Muscle of leg (tissue), 11 donors: ENCODE measurements around the gene PYGM. TPM values are rescaled to one million over a fixed set of nuclear protein-coding genes. Genes with fewer than 3 reads are reported as not detected.

Experiments
- DNase-seq: peaks from one replicate; pipeline ENCODE4 v3.0.0; 2013
- H3K27ac ChIP-seq: one replicate; pipeline ENCODE4 v1.5.1; 2013; ENCODE audit warnings: mild to moderate bottlenecking, low read length, control low read depth
- H3K27me3 ChIP-seq: one replicate; pipeline ENCODE4 v1.6.1; 2013; ENCODE audit warnings: low read length; ENCODE audit not compliant: control insufficient read depth, insufficient read depth
- H3K36me3 ChIP-seq: one replicate; pipeline ENCODE4 v1.6.1; 2013; ENCODE audit warnings: low read length; ENCODE audit not compliant: control insufficient read depth, insufficient read depth
- H3K4me1 ChIP-seq: one replicate; pipeline ENCODE4 v1.6.1; 2013; ENCODE audit warnings: low read length; ENCODE audit not compliant: control insufficient read depth, insufficient read depth
- H3K4me3 ChIP-seq: one replicate; pipeline ENCODE4 v1.5.1; 2013; ENCODE audit warnings: low read length, control low read depth
- H3K9me3 ChIP-seq: replicated peaks from 2 replicates; pipeline ENCODE4 v1.6.1; 2013; ENCODE audit warnings: low read depth, low read length; ENCODE audit not compliant: control insufficient read depth
- WGBS: methylation state at CpG from one replicate; pipeline ENCODE4 v1.1.5; 2013; ENCODE audit warnings: missing lambda C conversion rate; ENCODE audit not compliant: insufficient coverage; 5-methylcytosine and 5-hydroxymethylcytosine counted together
- polyA plus RNA-seq, 8 donors: library from polyadenylated mRNA; unstranded; fragments of 120-200 nt; gene quantifications; one replicate each; pipeline versions ENCODE4 v1.2.1 to v1.2.3, GENCODE V29; 2013; ENCODE audit warnings: inconsistent platforms in 1 of 8, low replicate concordance in 1 of 8; ENCODE audit not compliant: insufficient read length in 8 of 8, insufficient read depth in 1 of 8
- total RNA-seq: library from RNA; stranded (reverse); fragments of 120-200 nt; gene quantifications from one replicate; pipeline ENCODE4 v1.2.4, GENCODE V29; 2013

PYGM gene
- total and polyA plus RNA-seq, 9 donors: 60.3 to 328 (median 182) TPM

GRCh38 chr11:64723117-64723906 lies 36.5 kb downstream of the PYGM start, which contains the start of gene NRXN2:
TSS of gene NRXN2 (minus strand) at chr11:64723197. CDS start at chr11:64713699, 9,498 bp downstream.
- peak; percentile 91 for DNase-seq
- H3K4me3 ChIP-seq: peak within 1 kb of the TSS; percentile 82

GRCh38 chr11:64722141-64723065 lies 37.4 kb downstream of the PYGM start:
- WGBS: 13% methylated on average over 16 of the region's 36 CpGs
- Histone ChIP-seq H3K27me3 (peaks cover 51% of the 10 kb centered on the region), H3K27ac (no peak overlapping the region), H3K4me1 (peaks cover 13% of the 10 kb centered on the region), H3K4me3 (no peak overlapping the region), H3K36me3 (no peaks in the 10 kb centered on the region), H3K9me3 (no peaks in the 10 kb centered on the region)
- DNase-seq: no peak

More at GRCh38 chr11:64723117-64723906, 36.5 kb downstream of the PYGM start, which contains the start of gene NRXN2:
- no peak within 1 kb of the TSS for H3K27ac ChIP-seq
- H3K36me3 ChIP-seq: no peaks in the 10 kb centered on the region
- no peaks in the 10 kb centered on the region for H3K9me3 ChIP-seq
- peaks cover 42% of the 10 kb centered on the region for H3K27me3 ChIP-seq
- peaks cover 13% of the 10 kb centered on the region for H3K4me1 ChIP-seq
- 2% methylated on average over 62 of the region's 66 CpGs for WGBS

- no peaks in the 10 kb centered on the region for H3K9me3 ChIP-seq
- no peaks in the 10 kb centered on the region for H3K36me3 ChIP-seq
- no peak overlapping the region for H3K4me3 ChIP-seq
- peaks cover 11% of the 10 kb centered on the region for H3K4me1 ChIP-seq
- no CpG with 5 or more reads among the region's 3 CpGs for WGBS
- DNase-seq: no peak
- peaks cover 60% of the 10 kb centered on the region for H3K27me3 ChIP-seq
- no peak overlapping the region for H3K27ac ChIP-seq
Measured at GRCh38 chr11:64721359-64721699, 38.4 kb downstream of the PYGM start.

GRCh38 chr11:64720640-64721358 lies 39.0 kb downstream of the PYGM start:
- Histone ChIP-seq H3K27me3 (peaks cover 65% of the 10 kb centered on the region), H3K9me3 (no peaks in the 10 kb centered on the region), H3K27ac (no peak overlapping the region), H3K4me1 (peaks cover 7% of the 10 kb centered on the region), H3K4me3 (no peak overlapping the region), H3K36me3 (no peaks in the 10 kb centered on the region)
- no peak for DNase-seq
- WGBS: 74% methylated on average over 9 of the region's 12 CpGs

- Histone ChIP-seq H3K4me1 (peaks cover 7% of the 10 kb centered on the region), H3K4me3 (no peak overlapping the region), H3K27me3 (peaks cover 69% of the 10 kb centered on the region), H3K36me3 (no peaks in the 10 kb centered on the region), H3K9me3 (no peaks in the 10 kb centered on the region), H3K27ac (no peak overlapping the region)
- DNase-seq: no peak
- 64% methylated on average over 8 of the region's 9 CpGs for WGBS
Measured at GRCh38 chr11:64720167-64720566, 39.6 kb downstream of the PYGM start.

- H3K4me1 ChIP-seq: peaks cover 7% of the 10 kb centered on the region
- 85% methylated on average over 9 of the region's 10 CpGs for WGBS
- no peak for DNase-seq
- H3K36me3 ChIP-seq: no peaks in the 10 kb centered on the region
- H3K27me3 ChIP-seq: peaks cover 77% of the 10 kb centered on the region
- no peak overlapping the region for H3K4me3 ChIP-seq
- no peak overlapping the region for H3K27ac ChIP-seq
- H3K9me3 ChIP-seq: no peaks in the 10 kb centered on the region
Measured at GRCh38 chr11:64719406-64719805, 40.4 kb downstream of the PYGM start.

GRCh38 chr11:64718780-64719124 lies 41.0 kb downstream of the PYGM start:
- H3K36me3 ChIP-seq: no peaks in the 10 kb centered on the region
- H3K4me3 ChIP-seq: no peak overlapping the region
- DNase-seq: no peak
- H3K27ac ChIP-seq: no peak overlapping the region
- 45% methylated on average over 2 of the region's 4 CpGs for WGBS
- peaks cover 84% of the 10 kb centered on the region for H3K27me3 ChIP-seq
- no peaks in the 10 kb centered on the region for H3K9me3 ChIP-seq
- peaks cover 6% of the 10 kb centered on the region for H3K4me1 ChIP-seq

- no peaks in the 10 kb centered on the region for H3K9me3 ChIP-seq
- H3K36me3 ChIP-seq: no peaks in the 10 kb centered on the region
- DNase-seq: no peak
- no peak overlapping the region for H3K27ac ChIP-seq
- H3K4me1 ChIP-seq: peaks cover 1% of the 10 kb centered on the region
- 69% methylated on average over 6 of the region's 15 CpGs for WGBS
- H3K4me3 ChIP-seq: no peak overlapping the region
- peaks cover 84% of the 10 kb centered on the region for H3K27me3 ChIP-seq
Measured at GRCh38 chr11:64718084-64718779, 41.5 kb downstream of the PYGM start.

- peaks cover 88% of the 10 kb centered on the region for H3K27me3 ChIP-seq
- WGBS: 55% methylated on average over 3 of the region's 4 CpGs
- no peak overlapping the region for H3K4me3 ChIP-seq
- no peaks in the 10 kb centered on the region for H3K36me3 ChIP-seq
- peaks cover 2% of the 10 kb centered on the region for H3K4me1 ChIP-seq
- no peaks in the 10 kb centered on the region for H3K9me3 ChIP-seq
- DNase-seq: no peak
- H3K27ac ChIP-seq: no peak overlapping the region
Measured at GRCh38 chr11:64717268-64717578, 42.6 kb downstream of the PYGM start.
